Effector memory CD4-positive, alpha-beta T cell (primary cell): Measurements from ENCODE around the gene SSTR4.

ENCODE experiments used
- DNase-seq, 3 donors: peaks; one replicate each; pipeline ENCODE4 v3.0.0-alpha.2; 2020
- H3K27ac ChIP-seq: 2 replicates; pipeline ENCODE4 v1.7.0; 2013; ENCODE audit warnings: mild to moderate bottlenecking, low read length, moderate library complexity; ENCODE audit not compliant: insufficient read depth, poor library complexity, severe bottlenecking
- H3K27me3 ChIP-seq: replicated peaks from 2 replicates; pipeline ENCODE4 v1.7.0; 2013; ENCODE audit warnings: mild to moderate bottlenecking, low read length; ENCODE audit not compliant: insufficient read depth, control insufficient read depth, poor library complexity, severe bottlenecking
- H3K36me3 ChIP-seq: 2 replicates; pipeline ENCODE4 v1.7.0; 2013; ENCODE audit warnings: mild to moderate bottlenecking, low read length, moderate library complexity; ENCODE audit not compliant: control insufficient read depth, insufficient read depth
- H3K4me1 ChIP-seq: 2 replicates; pipeline ENCODE4 v1.7.0; 2013; ENCODE audit warnings: low read length, mild to moderate bottlenecking; ENCODE audit not compliant: control insufficient read depth, insufficient read depth, poor library complexity, severe bottlenecking
- H3K4me3 ChIP-seq: 2 replicates; pipeline ENCODE4 v1.7.0; 2013; ENCODE audit warnings: low read length, low read depth, mild to moderate bottlenecking; ENCODE audit not compliant: insufficient read depth, poor library complexity, severe bottlenecking
- H3K9me3 ChIP-seq: 2 replicates; pipeline ENCODE4 v1.7.0; 2013; ENCODE audit warnings: mild to moderate bottlenecking, low read length, moderate library complexity; ENCODE audit not compliant: control insufficient read depth

SSTR4 gene

DNA sequence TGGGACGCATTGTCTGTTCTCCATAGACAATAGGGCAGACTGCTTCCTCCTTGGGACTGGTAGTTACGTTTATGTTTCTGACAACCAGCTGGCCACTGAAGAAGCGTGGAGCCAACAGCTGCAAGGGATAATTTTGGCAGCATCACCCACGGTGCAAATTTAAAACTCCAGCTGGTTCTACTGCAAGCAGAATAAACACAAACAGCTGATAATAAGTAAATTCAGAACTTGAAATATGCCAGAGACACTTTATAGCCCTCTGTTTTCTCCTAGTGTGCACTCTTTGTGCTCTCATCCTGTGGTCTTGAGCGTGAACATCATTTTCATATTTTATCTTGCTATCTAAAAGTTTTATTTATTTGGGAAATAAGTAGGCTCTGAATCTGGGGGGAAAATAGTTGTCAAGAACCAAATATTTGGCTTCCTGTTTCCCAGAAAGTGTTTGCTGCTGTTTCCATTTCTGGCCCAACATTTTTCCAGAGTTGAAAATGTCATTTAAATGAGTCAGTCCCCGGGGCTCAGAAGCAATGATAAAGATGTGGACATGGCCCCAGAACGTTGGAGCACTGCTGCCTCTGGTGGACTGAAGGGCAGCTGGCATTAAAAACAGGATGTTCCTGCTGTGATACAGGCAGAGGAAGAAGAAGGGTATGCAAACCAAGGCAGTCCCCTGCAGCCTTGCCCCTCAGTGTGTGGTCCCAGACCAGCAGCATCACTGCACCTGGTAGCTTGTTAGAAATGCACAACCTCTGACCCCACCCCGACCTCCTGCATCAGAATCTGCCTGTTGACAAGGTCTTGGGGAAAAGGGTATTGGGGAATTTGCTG is 26.8 kb downstream of the SSTR4 start:
- H3K36me3 ChIP-seq, result no peaks in the 10 kb centered on the region
- no peaks in the 10 kb centered on the region for H3K9me3 ChIP-seq
- H3K27ac ChIP-seq, result no peak overlapping the region
- H3K4me3 ChIP-seq, result no peak overlapping the region
- no peak for DNase-seq
- no peaks in the 10 kb centered on the region for H3K27me3 ChIP-seq
- no peaks in the 10 kb centered on the region for H3K4me1 ChIP-seq

GRCh38 chr20:23062632-23063031 is 27.5 kb downstream of the SSTR4 start:
- H3K4me1 ChIP-seq, result no peaks in the 10 kb centered on the region
- H3K9me3 ChIP-seq, result no peaks in the 10 kb centered on the region
- no peak overlapping the region for H3K27ac ChIP-seq
- no peaks in the 10 kb centered on the region for H3K36me3 ChIP-seq
- no peaks in the 10 kb centered on the region for H3K27me3 ChIP-seq
- DNase-seq, result no peak
- no peak overlapping the region for H3K4me3 ChIP-seq

DNA sequence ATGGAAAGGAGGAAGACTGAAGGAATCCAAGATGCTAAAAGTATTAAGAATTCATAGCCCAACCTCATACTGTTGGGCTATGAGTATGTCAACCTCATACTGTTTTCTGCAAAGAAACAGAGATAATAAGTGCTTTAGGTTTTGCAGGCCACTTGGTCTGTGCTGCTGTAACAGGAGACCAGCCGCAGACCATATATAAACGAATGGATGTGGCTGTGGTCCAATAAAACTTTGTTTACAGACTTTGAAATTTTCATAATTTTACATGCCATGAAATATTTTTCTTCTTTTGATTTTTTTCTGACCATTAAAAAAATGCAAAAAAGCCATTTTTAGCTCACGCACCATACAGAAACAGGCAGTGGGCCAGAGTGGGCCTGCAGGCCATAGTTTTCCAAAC is 28.1 kb downstream of the SSTR4 start:
- no peak overlapping the region for H3K4me3 ChIP-seq
- DNase-seq, result no peak
- no peak overlapping the region for H3K27ac ChIP-seq
- no peaks in the 10 kb centered on the region for H3K27me3 ChIP-seq
- no peaks in the 10 kb centered on the region for H3K36me3 ChIP-seq
- no peaks in the 10 kb centered on the region for H3K9me3 ChIP-seq
- no peaks in the 10 kb centered on the region for H3K4me1 ChIP-seq

DNA sequence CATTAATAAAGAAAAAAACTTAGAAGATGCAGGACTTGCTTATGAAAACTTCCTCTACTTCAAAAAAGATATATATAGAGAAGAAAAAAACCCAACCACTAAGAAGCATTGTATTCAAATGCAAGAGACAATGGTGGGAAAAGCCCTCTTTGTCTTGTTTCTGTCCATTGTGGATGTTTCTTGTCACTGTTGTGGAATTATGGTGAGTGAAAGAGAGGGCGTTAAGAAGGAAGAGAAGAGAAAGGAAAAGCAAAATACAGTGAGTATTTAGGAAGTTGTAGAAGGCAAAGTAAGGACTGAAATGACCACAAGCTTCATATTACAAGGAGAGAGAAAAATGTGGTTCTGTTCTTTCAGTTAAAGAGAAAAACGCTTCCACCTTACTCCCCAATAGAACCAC is 28.5 kb downstream of the SSTR4 start:
- Histone ChIP-seq H3K36me3 (no peaks in the 10 kb centered on the region), H3K4me3 (no peak overlapping the region), H3K9me3 (no peaks in the 10 kb centered on the region), H3K4me1 (no peaks in the 10 kb centered on the region), H3K27ac (no peak overlapping the region), H3K27me3 (no peaks in the 10 kb centered on the region)
- DNase-seq, result no peak

- no peaks in the 10 kb centered on the region for H3K36me3 ChIP-seq
- H3K4me1 ChIP-seq, result no peaks in the 10 kb centered on the region
- no peaks in the 10 kb centered on the region for H3K27me3 ChIP-seq
- H3K4me3 ChIP-seq, result no peak overlapping the region
- no peaks in the 10 kb centered on the region for H3K9me3 ChIP-seq
- no peak for DNase-seq
- H3K27ac ChIP-seq, result no peak overlapping the region
Measured at GRCh38 chr20:23065266-23066201, 30.4 kb downstream of the SSTR4 start.

DNA sequence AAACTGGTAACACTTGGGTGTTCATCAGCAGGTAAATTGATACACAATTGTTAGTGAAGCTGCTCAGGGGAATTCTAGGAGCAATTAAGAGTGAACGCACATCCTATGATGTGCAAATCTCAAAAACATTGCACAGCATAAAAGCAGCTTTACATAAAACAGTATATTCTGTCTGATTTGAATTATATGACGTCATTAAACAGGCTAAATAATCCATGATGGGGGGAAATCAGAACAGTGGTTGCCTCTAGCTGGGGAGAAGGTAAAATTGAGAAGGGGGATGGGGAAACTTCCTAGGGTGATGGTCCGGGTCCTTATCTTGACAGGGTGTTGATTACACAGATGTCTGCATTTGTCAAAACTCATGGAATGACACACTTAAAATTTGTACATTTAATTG is 31.7 kb downstream of the SSTR4 start:
- Histone ChIP-seq H3K4me1 (no peaks in the 10 kb centered on the region), H3K9me3 (no peaks in the 10 kb centered on the region)

DNA sequence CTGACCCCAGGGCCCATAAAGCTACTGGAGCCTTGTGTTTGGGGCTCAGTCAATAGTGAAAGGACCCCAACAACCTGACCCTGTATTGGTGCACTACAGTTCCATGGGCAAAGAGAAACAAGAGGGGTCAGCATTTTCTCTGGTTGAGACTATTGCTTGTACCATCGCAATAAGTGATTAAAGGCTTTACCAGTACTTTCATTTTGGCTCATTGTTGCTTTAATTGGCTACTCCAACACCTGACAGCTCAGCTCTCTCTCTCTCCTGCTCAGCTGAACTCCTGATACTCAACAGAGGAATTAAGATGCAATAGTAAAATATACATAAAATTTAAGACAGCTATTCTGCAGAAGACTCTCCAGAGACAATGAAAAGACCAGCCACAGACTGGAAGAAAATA is 33.2 kb downstream of the SSTR4 start:
- Histone ChIP-seq H3K27ac (no peak overlapping the region), H3K9me3 (no peaks in the 10 kb centered on the region), H3K4me1 (no peaks in the 10 kb centered on the region), H3K4me3 (no peak overlapping the region), H3K27me3 (no peaks in the 10 kb centered on the region), H3K36me3 (no peaks in the 10 kb centered on the region)
- DNase-seq, result no peak

More for the DNA sequence above, 31.7 kb downstream of the SSTR4 start:
- H3K36me3 ChIP-seq, result no peaks in the 10 kb centered on the region
- no peak overlapping the region for H3K4me3 ChIP-seq
- no peak overlapping the region for H3K27ac ChIP-seq
- H3K27me3 ChIP-seq, result no peaks in the 10 kb centered on the region
- DNase-seq, result no peak

- Histone ChIP-seq H3K4me3 (no peak overlapping the region), H3K36me3 (no peaks in the 10 kb centered on the region), H3K9me3 (no peaks in the 10 kb centered on the region), H3K4me1 (no peaks in the 10 kb centered on the region), H3K27me3 (no peaks in the 10 kb centered on the region), H3K27ac (no peak overlapping the region)
- no peak for DNase-seq
Measured at GRCh38 chr20:23069108-23069507, 34.0 kb downstream of the SSTR4 start.

DNA sequence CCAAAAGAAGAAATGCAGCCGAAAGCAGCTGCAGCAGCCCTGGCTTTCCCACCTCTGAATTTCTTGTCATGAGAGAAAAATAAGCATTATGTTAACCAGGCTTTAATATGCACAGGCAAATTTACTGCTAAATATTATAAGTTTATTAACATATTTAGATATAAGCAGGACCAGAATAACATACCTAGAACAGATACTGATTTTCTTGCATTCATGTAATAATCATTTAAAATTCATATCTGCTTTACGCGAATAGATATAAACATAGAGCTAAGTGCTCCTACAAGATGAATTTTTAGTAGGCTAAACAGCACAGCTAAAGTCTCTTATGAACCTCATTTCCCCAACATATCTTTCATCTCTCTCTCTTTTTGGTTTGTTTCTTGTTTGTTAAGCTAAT is 36.3 kb downstream of the SSTR4 start:
- no peaks in the 10 kb centered on the region for H3K36me3 ChIP-seq
- no peak for DNase-seq
- H3K27ac ChIP-seq, result no peak overlapping the region
- H3K4me1 ChIP-seq, result no peaks in the 10 kb centered on the region
- no peak overlapping the region for H3K4me3 ChIP-seq
- no peaks in the 10 kb centered on the region for H3K27me3 ChIP-seq
- H3K9me3 ChIP-seq, result no peaks in the 10 kb centered on the region

DNA sequence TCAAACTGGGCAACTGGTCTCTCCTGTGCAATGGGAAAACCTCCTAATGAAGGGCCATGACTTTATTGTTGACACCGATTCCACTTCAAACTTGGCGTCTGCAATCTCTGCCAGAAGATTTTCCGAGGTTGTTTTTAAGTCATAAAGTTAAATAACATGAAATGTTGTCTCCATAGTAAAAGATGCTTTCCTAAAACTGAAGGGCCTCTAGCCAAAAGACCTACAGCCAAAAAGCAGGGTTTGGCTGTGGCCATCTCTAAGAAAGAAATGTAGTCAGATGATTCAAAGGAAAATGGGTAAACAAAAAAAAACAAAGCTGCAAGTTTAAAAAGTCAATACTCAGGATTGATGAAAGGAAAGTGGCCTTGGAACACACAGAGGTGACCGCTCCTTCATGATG is 36.9 kb downstream of the SSTR4 start:
- Histone ChIP-seq H3K4me3 (no peak overlapping the region), H3K4me1 (no peaks in the 10 kb centered on the region), H3K9me3 (no peaks in the 10 kb centered on the region), H3K36me3 (no peaks in the 10 kb centered on the region), H3K27me3 (no peaks in the 10 kb centered on the region), H3K27ac (no peak overlapping the region)
- DNase-seq, result no peak
